ENCODE data around the gene PTGES2.

The PTGES2 gene

GRCh38 chr9:128153060-128153946 is 25.8 kb upstream of the PTGES2 start:
- no peak for DNase-seq (ENCODE audit: low read depth)

- DNase-seq (ENCODE audit: low read depth) = no peak
Measured at GRCh38 chr9:128152133-128153059, 24.9 kb upstream of the PTGES2 start.

- no peak for DNase-seq (ENCODE audit: low read depth)
Measured at GRCh38 chr9:128151309-128152132, 24.0 kb upstream of the PTGES2 start.

- no peak for DNase-seq (ENCODE audit: low read depth)
Measured at GRCh38 chr9:128150594-128151308, 23.2 kb upstream of the PTGES2 start.

- no peak for DNase-seq (ENCODE audit: low read depth)
Measured at GRCh38 chr9:128149951-128150593, 22.5 kb upstream of the PTGES2 start.

- no peak for DNase-seq (ENCODE audit: low read depth)
Measured at GRCh38 chr9:128149001-128149701, 21.6 kb upstream of the PTGES2 start, which contains the start of gene LCN2. LCN2 (plus strand) TSS chr9:128149453; CDS start chr9:128149526, 73 bp downstream.

- no peak for DNase-seq (ENCODE audit: low read depth)
Measured at GRCh38 chr9:128148509-128149000, 21.0 kb upstream of the PTGES2 start.

GRCh38 chr9:128146591-128147120 is 19.1 kb upstream of the PTGES2 start:
- DNase-seq (ENCODE audit: low read depth) = no peak

- no peak for DNase-seq (ENCODE audit: low read depth)
Measured at GRCh38 chr9:128145951-128146351, 18.4 kb upstream of the PTGES2 start.

- no peak for DNase-seq (ENCODE audit: low read depth)
Measured at GRCh38 chr9:128145536-128145935, 18.0 kb upstream of the PTGES2 start.

GRCh38 chr9:128144239-128145181 is 17.0 kb upstream of the PTGES2 start:
- DNase-seq (ENCODE audit: low read depth) = no peak

GRCh38 chr9:128143525-128144238 is 16.2 kb upstream of the PTGES2 start:
- no peak for DNase-seq (ENCODE audit: low read depth)

GRCh38 chr9:128142596-128142995 is 15.1 kb upstream of the PTGES2 start:
- no peak for DNase-seq (ENCODE audit: low read depth)

GRCh38 chr9:128142061-128142460 is 14.5 kb upstream of the PTGES2 start:
- DNase-seq (ENCODE audit: low read depth) = no peak

- DNase-seq (ENCODE audit: low read depth) = no peak
Measured at GRCh38 chr9:128141604-128142003, 14.1 kb upstream of the PTGES2 start.

GRCh38 chr9:128139621-128140020 is 12.1 kb upstream of the PTGES2 start:
- DNase-seq (ENCODE audit: low read depth) = no peak

- no peak for DNase-seq (ENCODE audit: low read depth)
Measured at GRCh38 chr9:128138001-128138400, 10.5 kb upstream of the PTGES2 start.

Measured in EH (cell line).